ENCODE measurements around the gene RASL10A. TPM values are rescaled to one million over a fixed set of nuclear protein-coding genes. Genes with fewer than 3 reads are reported as not detected.

RASL10A gene
- total and polyA plus RNA-seq, 9 of the 15 experiments (the other 6 are each of a cell fraction or from before 2014, with no cell fraction given), result 0.17 to 1.2 (median 0.45) TPM; not detected in 3

GRCh38 chr22:29317827-29318454 is 2.4 kb upstream of the RASL10A start:
- ChIA-PET CTCF (ENCODE audit: low intra/inter-chr PET ratio) (no interaction called here), POLR2A (interaction anchor here (0.6 to 0.8 kb wide), 2 partner anchors 9 to 12 kb away, joined by 3 read pairs; partner anchors contain the start of gene GAS2L1)
- no peaks in the 10 kb centered on the region for H3K9me3 ChIP-seq (replicated peaks; ENCODE audit: control insufficient read depth, insufficient read depth, low read depth, low read length)
- no peak for TF ChIP-seq ZNF766 (CRISPR knock-in tag; conservative IDR thresholded peaks at IDR 0.05)
- TF ChIP-seq NRF1 (conservative IDR thresholded peaks at IDR 0.05 in 1 of 2, IDR thresholded peaks at IDR 0.05 in 1 of 2), result no peak
- TF ChIP-seq MAX (CRISPR knock-in tag; IDR thresholded peaks at IDR 0.05), result no peak
- TF ChIP-seq BRD4 (IDR thresholded peaks at IDR 0.05), result no peak
- no peak overlapping the region for H3K27ac ChIP-seq (ENCODE audit: extremely low read depth, low read depth, low read length)
- H3K27me3 ChIP-seq (ENCODE audit: control insufficient read depth in 2 of 2, insufficient read depth in 2 of 2, low read length in 2 of 2), result no peaks in the 10 kb centered on the region
- intact Hi-C loops (cut with micrococcal nuclease), result no loop called here
- peak overlapping the region in 1 of 2 experiments; percentile 64; a peak in 2 of 4 replicates for H3K9ac ChIP-seq (ENCODE audit: insufficient read depth in 1 of 2, low read depth in 2 of 2, low read length in 2 of 2)
- no peaks in the 10 kb centered on the region for H3K79me2 ChIP-seq (ENCODE audit: control insufficient read depth, insufficient read depth, low read length)
- no peak overlapping the region for H3K4me2 ChIP-seq (ENCODE audit: insufficient read depth, low read length)
- ATAC-seq, result no peak
- no peak for DNase-seq (ENCODE audit: extremely low read depth in 1 of 4, low spot score in 3 of 4)
- in situ Hi-C loops (cut with MboI), result no loop called here
- H4K20me1 ChIP-seq (replicated peaks; ENCODE audit: control insufficient read depth, insufficient read depth, low read length), result no peaks in the 10 kb centered on the region
- H3K4me1 ChIP-seq (replicated peaks in 1 of 2; ENCODE audit: control insufficient read depth in 2 of 2, insufficient read depth in 2 of 2, low read length in 2 of 2), result peaks cover 0 to 27% of the 10 kb centered on the region in 2 experiments; a peak in 2 of 5 replicates
- BruUV-seq (replicated peaks), result no TSS peak
- H2AFZ ChIP-seq (ENCODE audit: low read depth, low read length), result no peak overlapping the region
- no peak for FAIRE-seq
- H3K9me1 ChIP-seq (ENCODE audit: control insufficient read depth, insufficient read depth, low read length), result no peaks in the 10 kb centered on the region
- no peaks in the 10 kb centered on the region for H3K36me3 ChIP-seq (ENCODE audit: control insufficient read depth, insufficient read depth, low read length)
- H3K4me3 ChIP-seq, result no peak overlapping the region
- 62% methylated on average over 16 of the region's 18 CpGs for WGBS (ENCODE audit: insufficient coverage, low coverage, missing lambda C conversion rate)

Measured in K562 (cell line).